Measurements from ENCODE around the gene TRIM3.

TRIM3 gene

GRCh38 chr11:6415797-6416196 is 57.9 kb downstream of the TRIM3 start:
- no peak for DNase-seq (ENCODE audit: low read depth in 2 of 2)
- no peak overlapping the region for H3K4me3 ChIP-seq (replicated peaks in 1 of 2; ENCODE audit: low read depth in 2 of 2, low read length in 2 of 2)

GRCh38 chr11:6414874-6415328 is 58.8 kb downstream of the TRIM3 start:
- peak in 1 of 2 donors; percentile 7 for DNase-seq (ENCODE audit: low read depth in 2 of 2)
- H3K4me3 ChIP-seq (replicated peaks in 1 of 2; ENCODE audit: low read depth in 2 of 2, low read length in 2 of 2), result no peak overlapping the region
- no peak for TF ChIP-seq CTCF (IDR thresholded peaks at IDR 0.05; ENCODE audit: low read depth, low read length)

More at GRCh38 chr11:6415797-6416196, 57.9 kb downstream of the TRIM3 start:
- no peak for TF ChIP-seq CTCF (IDR thresholded peaks at IDR 0.05; ENCODE audit: low read depth, low read length)

GRCh38 chr11:6413791-6414201 is 59.9 kb downstream of the TRIM3 start:
- H3K4me3 ChIP-seq (replicated peaks in 1 of 2; ENCODE audit: low read depth in 2 of 2, low read length in 2 of 2), result no peak overlapping the region
- TF ChIP-seq CTCF (IDR thresholded peaks at IDR 0.05; ENCODE audit: low read depth, low read length), result no peak
- DNase-seq (ENCODE audit: low read depth in 2 of 2), result no peak

GRCh38 chr11:6411594-6412031 is 62.1 kb downstream of the TRIM3 start:
- DNase-seq (ENCODE audit: low read depth in 2 of 2), result no peak
- no peak for TF ChIP-seq CTCF (IDR thresholded peaks at IDR 0.05; ENCODE audit: low read depth, low read length)
- H3K4me3 ChIP-seq (replicated peaks in 1 of 2; ENCODE audit: low read depth in 2 of 2, low read length in 2 of 2), result no peak overlapping the region

GRCh38 chr11:6410695-6411430 is 62.9 kb downstream of the TRIM3 start:
- DNase-seq (ENCODE audit: low read depth in 2 of 2), result no peak
- TF ChIP-seq CTCF (IDR thresholded peaks at IDR 0.05; ENCODE audit: low read depth, low read length), result no peak
- no peak overlapping the region for H3K4me3 ChIP-seq (replicated peaks in 1 of 2; ENCODE audit: low read depth in 2 of 2, low read length in 2 of 2)

- no peak for TF ChIP-seq CTCF (IDR thresholded peaks at IDR 0.05; ENCODE audit: low read depth, low read length)
- H3K4me3 ChIP-seq (replicated peaks in 1 of 2; ENCODE audit: low read depth in 2 of 2, low read length in 2 of 2), result no peak overlapping the region
- no peak for DNase-seq (ENCODE audit: low read depth in 2 of 2)
These were observed 67.4 kb downstream of the TRIM3 start for GRCh38 chr11:6406370-6406769.
